GM19239 (cell line): ENCODE results near the gene MAP4K3.

Experiments used
- DNase-seq: peaks from one replicate; pipeline ENCODE4 v3.0.0; 2011; ENCODE audit warnings: low spot score; ENCODE audit not compliant: insufficient read length
- FAIRE-seq: peaks from 2 replicates; lab custom pipeline; 2011; peaks lifted over from hg19 to GRCh38; lab: Jason Lieb, UNC

MAP4K3 gene

GRCh38 chr2:39436592-39437521 lies at the start of gene MAP4K3:
MAP4K3 (minus strand) TSS chr2:39437285; CDS start chr2:39436987, 298 bp downstream.
- peak; percentile 71 for DNase-seq
- peak; percentile 28 for FAIRE-seq

- FAIRE-seq, result no peak
Observed at GRCh38 chr2:39486071-39486470, 49.0 kb upstream of the MAP4K3 start.

GRCh38 chr2:39484620-39485495 lies 47.8 kb upstream of the MAP4K3 start:
- FAIRE-seq (no peak), DNase-seq (no peak)

More at GRCh38 chr2:39486071-39486470, 49.0 kb upstream of the MAP4K3 start:
- no peak for DNase-seq

- no peak for FAIRE-seq
Observed at GRCh38 chr2:39484206-39484605, 47.1 kb upstream of the MAP4K3 start.

GRCh38 chr2:39483534-39483933 lies 46.4 kb upstream of the MAP4K3 start:
- no peak for FAIRE-seq
- no peak for DNase-seq

More at GRCh38 chr2:39484206-39484605, 47.1 kb upstream of the MAP4K3 start:
- DNase-seq, result no peak

- no peak for DNase-seq
- FAIRE-seq, result no peak
Observed at GRCh38 chr2:39481611-39482010, 44.5 kb upstream of the MAP4K3 start.

GRCh38 chr2:39479696-39480095 lies 42.6 kb upstream of the MAP4K3 start:
- DNase-seq, result no peak
- FAIRE-seq, result no peak

- no peak for DNase-seq
- no peak for FAIRE-seq
Observed at GRCh38 chr2:39479053-39479670, 42.1 kb upstream of the MAP4K3 start.

- FAIRE-seq (no peak), DNase-seq (peak; percentile 12)
Observed at GRCh38 chr2:39476524-39476923, 39.4 kb upstream of the MAP4K3 start.

- FAIRE-seq (no peak), DNase-seq (no peak)
Observed at GRCh38 chr2:39475006-39475405, 37.9 kb upstream of the MAP4K3 start.

GRCh38 chr2:39470580-39470979 lies 33.5 kb upstream of the MAP4K3 start:
- FAIRE-seq, result peak; percentile 67

GRCh38 chr2:39469807-39470206 lies 32.7 kb upstream of the MAP4K3 start:
- DNase-seq (peak; percentile 12), FAIRE-seq (peak; percentile 83)

More at GRCh38 chr2:39470580-39470979, 33.5 kb upstream of the MAP4K3 start:
- no peak for DNase-seq

GRCh38 chr2:39468579-39469451 lies 31.7 kb upstream of the MAP4K3 start:
- no peak for FAIRE-seq
- no peak for DNase-seq

GRCh38 chr2:39466311-39466710 lies 29.2 kb upstream of the MAP4K3 start:
- no peak for DNase-seq

GRCh38 chr2:39464864-39465263 lies 27.8 kb upstream of the MAP4K3 start:
- FAIRE-seq, result no peak

More at GRCh38 chr2:39466311-39466710, 29.2 kb upstream of the MAP4K3 start:
- no peak for FAIRE-seq

GRCh38 chr2:39455826-39456225 lies 18.7 kb upstream of the MAP4K3 start:
- no peak for FAIRE-seq
- DNase-seq, result no peak

More at GRCh38 chr2:39464864-39465263, 27.8 kb upstream of the MAP4K3 start:
- DNase-seq, result no peak

GRCh38 chr2:39452396-39452795 lies 15.3 kb upstream of the MAP4K3 start:
- no peak for FAIRE-seq
- DNase-seq, result no peak

- DNase-seq (no peak), FAIRE-seq (no peak)
Observed at GRCh38 chr2:39451954-39452353, 14.9 kb upstream of the MAP4K3 start.

- FAIRE-seq (no peak), DNase-seq (no peak)
Observed at GRCh38 chr2:39448169-39448502, 11.1 kb upstream of the MAP4K3 start.
